Gastrocnemius medialis (tissue), 4 donors: Measurements from ENCODE around the gene STARD3. TPM values are rescaled to one million over a fixed set of nuclear protein-coding genes. Genes with fewer than 3 reads are reported as not detected.

Experiments
- ATAC-seq, 2 donors: fragments of 150-250 bp; one replicate each; pipeline ENCODE4 v1.9.1; 2016
- DNase-seq, 2 donors: peaks; one replicate each; pipeline ENCODE4 v3.0.0-alpha.2; 2019
- H3K27ac ChIP-seq, 4 donors: fragments of 200-600 bp; sonication (generic); 1 replicate in 1 of 4; 2 replicates in 3 of 4; pipeline ENCODE4 v1.5.1; 2016 to 2018; ENCODE audit warnings: mild to moderate bottlenecking in 2 of 4, moderate library complexity in 1 of 4
- H3K27me3 ChIP-seq, 3 donors: fragments of 200-600 bp; sonication (generic) in 2 of 3; 1 replicate in 1 of 3; 2 replicates in 2 of 3; pipeline versions ENCODE4 v1.5.1 to v1.6.0; 2016 to 2019; ENCODE audit warnings: mild to moderate bottlenecking in 1 of 3, moderate library complexity in 1 of 3
- H3K36me3 ChIP-seq, 2 donors: fragments of 200-600 bp; sonication (generic) in 1 of 2; one replicate each; pipeline ENCODE4 v1.5.1; 2017 to 2018
- H3K4me1 ChIP-seq, 2 donors: fragments of 200-600 bp; sonication (generic) in 1 of 2; one replicate each; pipeline ENCODE4 v1.5.1; 2016 to 2017; ENCODE audit warnings: mild to moderate bottlenecking in 2 of 2
- H3K4me3 ChIP-seq, 4 donors: fragments of 200-600 bp; sonication (generic) in 3 of 4; 1 replicate in 1 of 4; 2 replicates in 3 of 4; pipeline ENCODE4 v1.5.1; 2016 to 2019; ENCODE audit warnings: mild to moderate bottlenecking in 2 of 4
- H3K9me3 ChIP-seq, 3 donors: fragments of 200-600 bp; sonication (generic) in 2 of 3; 1 replicate in 1 of 3; 2 replicates in 2 of 3; pipeline ENCODE4 v1.5.1; 2016 to 2019
- POLR2A ChIP-seq, 2 donors: fragments of 450-650 bp; IDR thresholded peaks; one replicate each; pipeline ENCODE4 v1.6.1; 2017; ENCODE audit warnings: antibody characterized with exemption in 2 of 2, mild to moderate bottlenecking in 2 of 2, moderate library complexity in 2 of 2
- in situ Hi-C, 4 donors: fragments of 200-750 bp; cut with MboI; loops; one replicate each; pipeline versions ENCODE4 v1.15.0 to v1.8.0; 2017; ENCODE audit warnings: low sequenced_read_pairs in 4 of 4
- intact Hi-C: fragments of 100-400 bp; cut with DNase I; formaldehyde crosslinking; loops from one replicate; pipeline ENCODE4 v1.15.1; 2023; ENCODE audit warnings: low total_unique reads
- total RNA-seq, 4 donors: library from RNA; depleted of rRNA; stranded (reverse); fragments of >200 nt; gene quantifications; one replicate each; pipeline versions ENCODE4 v1.1.0 to v1.2.3, GENCODE V29; 2016
- TF ChIP-seq, protein P1 (sequence below), 5 experiments: fragments of 450-650 bp in 3 of 5; fragments of 200-600 bp in 2 of 5; sonication (generic) in 2 of 5; IDR thresholded peaks in 4 of 5; conservative IDR thresholded peaks in 1 of 5; 1 replicate in 4 of 5; 2 replicates in 1 of 5; pipeline ENCODE4 v1.5.1; 2016 to 2019; ENCODE audit warnings: antibody characterized with exemption in 5 of 5, mild to moderate bottlenecking in 3 of 5, moderate library complexity in 3 of 5

STARD3 gene
- total RNA-seq, 4 donors from 2014 or later: 31.0 to 41.7 (median 41.0) TPM

DNA sequence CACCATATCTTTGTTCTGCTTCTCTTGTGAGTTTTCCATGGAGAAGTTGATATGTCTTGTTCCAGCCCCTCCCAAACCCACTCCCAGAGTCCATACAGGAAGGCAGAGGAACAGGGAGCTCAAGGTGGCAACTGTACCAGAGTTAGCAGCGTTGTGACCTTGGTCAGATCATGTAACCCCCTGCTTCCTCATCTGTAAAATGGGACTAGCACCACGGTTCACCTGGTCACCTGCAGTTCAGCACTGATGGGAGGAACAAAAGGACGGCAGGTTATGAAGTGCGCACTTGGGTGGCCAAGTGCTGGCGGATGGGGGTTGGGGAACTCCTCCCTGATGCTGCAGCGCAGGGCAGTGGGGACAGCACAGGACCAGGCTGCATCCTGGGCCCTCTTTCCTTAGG lies 21.5 kb upstream of the STARD3 start:
- H3K9me3 ChIP-seq: no peaks in the 10 kb centered on the region
- no peak overlapping the region for H3K27ac ChIP-seq
- no peak for DNase-seq
- no peak overlapping the region for H3K4me3 ChIP-seq
- in situ Hi-C loops (no loop called here), intact Hi-C loops (no loop called here)
- no peak for TF ChIP-seq POLR2A (IDR thresholded peaks at IDR 0.05)
- TF ChIP-seq, protein P1, sequence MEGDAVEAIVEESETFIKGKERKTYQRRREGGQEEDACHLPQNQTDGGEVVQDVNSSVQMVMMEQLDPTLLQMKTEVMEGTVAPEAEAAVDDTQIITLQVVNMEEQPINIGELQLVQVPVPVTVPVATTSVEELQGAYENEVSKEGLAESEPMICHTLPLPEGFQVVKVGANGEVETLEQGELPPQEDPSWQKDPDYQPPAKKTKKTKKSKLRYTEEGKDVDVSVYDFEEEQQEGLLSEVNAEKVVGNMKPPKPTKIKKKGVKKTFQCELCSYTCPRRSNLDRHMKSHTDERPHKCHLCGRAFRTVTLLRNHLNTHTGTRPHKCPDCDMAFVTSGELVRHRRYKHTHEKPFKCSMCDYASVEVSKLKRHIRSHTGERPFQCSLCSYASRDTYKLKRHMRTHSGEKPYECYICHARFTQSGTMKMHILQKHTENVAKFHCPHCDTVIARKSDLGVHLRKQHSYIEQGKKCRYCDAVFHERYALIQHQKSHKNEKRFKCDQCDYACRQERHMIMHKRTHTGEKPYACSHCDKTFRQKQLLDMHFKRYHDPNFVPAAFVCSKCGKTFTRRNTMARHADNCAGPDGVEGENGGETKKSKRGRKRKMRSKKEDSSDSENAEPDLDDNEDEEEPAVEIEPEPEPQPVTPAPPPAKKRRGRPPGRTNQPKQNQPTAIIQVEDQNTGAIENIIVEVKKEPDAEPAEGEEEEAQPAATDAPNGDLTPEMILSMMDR (IDR thresholded peaks at IDR 0.05 in 4 of 5, conservative IDR thresholded peaks at IDR 0.05 in 1 of 5): no peak
- no peaks in the 10 kb centered on the region for H3K36me3 ChIP-seq
- H3K4me1 ChIP-seq: peaks cover 0 to 5% of the 10 kb centered on the region in 2 donors
- peaks cover 5 to 18% (median 10%) of the 10 kb centered on the region in 3 donors for H3K27me3 ChIP-seq
- no peak for ATAC-seq

DNA sequence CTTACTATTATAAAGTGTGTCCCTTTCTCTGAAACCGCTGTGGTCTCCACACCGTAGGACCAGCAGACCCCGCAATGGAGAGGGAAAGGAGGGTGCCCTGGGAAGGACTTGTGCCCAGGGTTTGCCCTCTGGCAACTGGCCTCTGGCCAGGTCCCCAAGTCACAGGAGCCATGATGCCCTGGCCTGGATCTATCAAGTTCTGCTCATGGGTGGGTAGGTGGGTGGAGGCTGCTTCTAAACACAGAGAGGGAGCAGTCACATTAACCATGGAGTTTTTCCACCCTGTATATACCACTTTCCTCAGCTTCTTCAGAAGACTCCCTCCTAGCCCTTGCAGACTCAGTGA lies 19.9 kb upstream of the STARD3 start:
- no peaks in the 10 kb centered on the region for H3K9me3 ChIP-seq
- peaks cover under 1 to 5% of the 10 kb centered on the region in 2 donors for H3K4me1 ChIP-seq
- H3K4me3 ChIP-seq: peak overlapping the region in 2 of 4 donors; percentile 24 to 61
- in situ Hi-C loops: no loop called here
- peaks cover 5 to 16% (median 6%) of the 10 kb centered on the region in 3 donors for H3K27me3 ChIP-seq
- H3K27ac ChIP-seq: no peak overlapping the region
- ATAC-seq (no peak), DNase-seq (no peak)
- intact Hi-C loops: no loop called here
- no peaks in the 10 kb centered on the region for H3K36me3 ChIP-seq
- TF ChIP-seq, protein P1 (IDR thresholded peaks at IDR 0.05 in 4 of 5, conservative IDR thresholded peaks at IDR 0.05 in 1 of 5): no peak
- no peak for TF ChIP-seq POLR2A (IDR thresholded peaks at IDR 0.05)

DNA sequence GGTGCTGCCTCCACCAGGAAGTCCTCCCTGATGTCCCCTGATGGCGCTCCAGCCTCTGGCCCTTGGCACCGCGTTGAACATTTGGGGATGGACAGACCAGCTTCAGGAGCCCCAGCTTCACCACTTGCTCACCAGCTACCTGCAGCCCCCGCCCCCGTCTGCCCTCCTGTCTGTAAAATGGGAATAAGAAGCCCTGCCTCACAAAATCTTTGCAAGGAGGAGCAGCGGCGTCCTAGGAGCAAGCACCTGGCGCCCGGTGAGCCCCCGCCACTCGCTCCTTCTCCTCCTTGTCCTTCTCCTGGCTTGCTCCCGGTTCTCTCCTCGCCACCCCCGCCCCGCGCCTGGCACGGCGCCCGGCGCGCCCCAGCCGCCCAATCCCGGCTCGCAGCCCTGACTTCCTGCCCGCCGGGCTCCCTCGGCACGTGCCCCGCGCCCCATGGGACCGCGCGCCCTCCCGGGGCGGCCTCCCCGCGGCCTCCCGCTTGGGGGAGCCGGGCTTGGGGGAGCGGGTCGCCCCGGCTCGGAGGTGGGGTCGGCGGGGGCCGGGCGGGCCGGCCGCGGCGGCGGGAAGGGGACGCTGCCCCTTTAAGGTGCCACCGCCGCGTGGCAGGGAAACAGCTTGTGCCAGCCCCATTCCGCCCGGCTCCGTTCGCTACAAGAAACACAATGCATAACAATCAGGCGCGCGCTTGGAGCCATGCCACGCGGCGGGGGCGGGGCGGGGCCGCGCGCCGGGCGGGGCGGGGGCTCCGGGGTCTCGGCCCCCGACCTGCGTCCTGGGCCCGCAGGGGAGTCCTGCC lies 19.3 kb upstream of the STARD3 start:
- H3K4me3 ChIP-seq: peak overlapping the region; percentile 49 to 63 (median 61)
- ATAC-seq (peak in 1 of 2 donors; percentile 52), DNase-seq (peak; percentile 25 to 43)
- TF ChIP-seq POLR2A (IDR thresholded peaks at IDR 0.05): no peak
- TF ChIP-seq, protein P1 (IDR thresholded peaks at IDR 0.05 in 4 of 5, conservative IDR thresholded peaks at IDR 0.05 in 1 of 5): no peak
- H3K27me3 ChIP-seq: peaks cover 5 to 16% (median 5%) of the 10 kb centered on the region in 3 donors
- H3K36me3 ChIP-seq: no peaks in the 10 kb centered on the region
- in situ Hi-C loops (no loop called here), intact Hi-C loops (no loop called here)
- H3K4me1 ChIP-seq: peaks cover 3 to 5% of the 10 kb centered on the region in 2 donors
- H3K27ac ChIP-seq: peak overlapping the region in 2 of 4 donors; percentile 7 to 16
- no peaks in the 10 kb centered on the region for H3K9me3 ChIP-seq

DNA sequence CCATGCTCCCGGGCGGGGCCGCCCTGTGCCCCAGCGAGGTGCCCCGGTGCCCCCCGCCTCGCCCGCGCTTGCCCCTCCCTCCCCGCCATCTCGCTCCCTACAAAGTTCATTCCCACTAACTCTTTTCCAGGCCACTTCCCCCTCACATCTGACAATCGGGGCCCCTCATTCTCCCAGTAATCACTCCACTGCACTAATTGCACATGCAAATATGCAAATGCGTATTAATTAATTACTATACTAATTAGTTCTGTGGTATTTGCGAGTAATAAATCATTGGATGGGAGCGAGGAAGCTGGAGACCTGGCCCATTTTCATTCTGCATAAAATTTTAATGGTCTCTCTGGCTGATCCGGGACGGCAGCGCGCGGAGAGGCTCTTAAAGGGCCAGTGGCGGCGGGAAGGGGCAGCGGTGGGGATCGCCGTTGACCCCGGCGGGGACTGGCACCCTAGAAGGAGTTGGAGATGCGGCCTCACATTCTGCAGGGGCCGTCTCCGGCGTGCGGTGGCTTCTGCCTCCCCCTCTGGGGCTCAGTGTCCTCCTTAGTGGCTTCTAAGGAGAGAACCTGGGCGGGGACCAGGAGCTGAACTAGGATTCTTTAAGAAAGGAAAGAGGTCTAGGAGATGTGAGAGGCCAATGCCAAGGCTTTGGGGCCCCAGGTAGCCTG lies 18.6 kb upstream of the STARD3 start:
- ATAC-seq (no peak), DNase-seq (no peak)
- H3K27ac ChIP-seq: peak overlapping the region in 2 of 4 donors; percentile 7 to 16
- peaks cover 3 to 5% of the 10 kb centered on the region in 2 donors for H3K4me1 ChIP-seq
- intact Hi-C loops: no loop called here
- no peak for TF ChIP-seq POLR2A (IDR thresholded peaks at IDR 0.05)
- TF ChIP-seq, protein P1 (IDR thresholded peaks at IDR 0.05 in 4 of 5, conservative IDR thresholded peaks at IDR 0.05 in 1 of 5): no peak
- H3K27me3 ChIP-seq: peaks cover 3 to 16% (median 5%) of the 10 kb centered on the region in 3 donors
- H3K4me3 ChIP-seq: peak overlapping the region; percentile 49 to 63 (median 61)
- no peaks in the 10 kb centered on the region for H3K36me3 ChIP-seq
- no peaks in the 10 kb centered on the region for H3K9me3 ChIP-seq
- in situ Hi-C loops: no loop called here
